HepG2 (cell line): Measurements from ENCODE around the gene STARD6. TPM values are rescaled to one million over a fixed set of nuclear protein-coding genes. Genes with fewer than 3 reads are reported as not detected.

Source experiments
- CBFB ChIP-seq: sonication (generic); formaldehyde crosslinking; IDR thresholded peaks from 2 replicates; pipeline ENCODE4 v1.4.0; 2020; ENCODE audit warnings: missing genetic modification reagents
- HMGXB3 ChIP-seq: sonication (generic); formaldehyde crosslinking; IDR thresholded peaks from 2 replicates; pipeline ENCODE4 v1.4.0; 2020; ENCODE audit warnings: missing genetic modification reagents, borderline replicate concordance
- KLF16 ChIP-seq, 2 experiments: sonication (generic) in 1 of 2; formaldehyde crosslinking in 1 of 2; IDR thresholded peaks; 2 replicates each; pipeline versions ENCODE4 v1.6.1 to v1.8.0; 2016 to 2023; ENCODE audit warnings: missing genetic modification reagents in 2 of 2, missing compliant biosample characterization in 1 of 2
- MTA3 ChIP-seq: sonication (generic); formaldehyde crosslinking; IDR thresholded peaks from 2 replicates; pipeline ENCODE4 v1.4.0; 2020; ENCODE audit warnings: missing genetic modification reagents
- NFATC3 ChIP-seq: sonication (generic); formaldehyde crosslinking; IDR thresholded peaks from 2 replicates; pipeline ENCODE4 v1.5.1; 2020; ENCODE audit warnings: mild to moderate bottlenecking, missing genetic modification reagents
- NR2F6 ChIP-seq, 2 experiments: IDR thresholded peaks; 2 replicates each; pipeline ENCODE4 v1.6.1; 2016; ENCODE audit warnings: antibody characterized with exemption in 1 of 2, mild to moderate bottlenecking in 1 of 2
- PHF5A ChIP-seq: IDR thresholded peaks from one replicate; pipeline ENCODE4 v1.6.1; 2018; ENCODE audit warnings: low read depth, missing genetic modification reagents; ENCODE audit not compliant: unreplicated experiment
- PTBP1 ChIP-seq: fragments of 200-400 bp; formaldehyde crosslinking; IDR thresholded peaks from 2 replicates; pipeline ENCODE4 v1.6.1; 2018; ENCODE audit warnings: low read length, low read depth; ENCODE audit not compliant: poor library complexity, severe bottlenecking
- RCOR2 ChIP-seq: IDR thresholded peaks from 2 replicates; pipeline ENCODE4 v1.6.1; 2016; ENCODE audit warnings: missing biosample characterization, missing genetic modification reagents
- SUZ12 ChIP-seq: fragments of 150-350 bp; IDR thresholded peaks from 2 replicates; pipeline ENCODE4 v1.6.1; 2014; ENCODE audit warnings: low read depth, low read length
- THAP7 ChIP-seq: sonication (generic); formaldehyde crosslinking; IDR thresholded peaks from 2 replicates; pipeline ENCODE4 v1.8.1; 2023; ENCODE audit warnings: mild to moderate bottlenecking, missing genetic modification reagents
- ZBTB10 ChIP-seq: sonication (generic); formaldehyde crosslinking; IDR thresholded peaks from 2 replicates; pipeline ENCODE4 v1.4.0; 2020; ENCODE audit warnings: missing genetic modification reagents, borderline replicate concordance
- ZNF296 ChIP-seq: sonication (generic); formaldehyde crosslinking; conservative IDR thresholded peaks from 2 replicates; pipeline ENCODE4 v1.5.0; 2020; ENCODE audit warnings: mild to moderate bottlenecking, missing genetic modification reagents
- polyA plus RNA-seq, 8 experiments: library from polyadenylated mRNA; depleted of rRNA in 3 of 8; stranded (reverse) in 7 of 8; unstranded in 1 of 8; fragments of >200 nt; fragmentation: Illumina TruSeq in 4 of 8; extraction: Trizol in 4 of 8; gene quantifications; 2 replicates each; pipeline versions ENCODE4 v1.2.1 to v1.2.3, GENCODE V29; 2011 to 2016; ENCODE audit warnings: low read depth in 4 of 8, missing spikeins in 1 of 8, mixed read lengths in 1 of 8; ENCODE audit not compliant: insufficient read depth in 1 of 8
- total RNA-seq, 5 experiments: library from RNA; depleted of rRNA; stranded (reverse); fragments of >200 nt; fragmentation: Illumina TruSeq; extraction: Trizol; gene quantifications; 2 replicates each; pipeline ENCODE4 v1.2.3, GENCODE V29; 2016; ENCODE audit warnings: low read depth in 1 of 5

The STARD6 gene
- total and polyA plus RNA-seq, 2 of the 13 experiments (the other 11 are each of a cell fraction or from before 2014, with no cell fraction given) = not detected

GRCh38 chr18:54284981-54285785 lies 72.5 kb downstream of the STARD6 start (continued):
- TF ChIP-seq HMGXB3 (CRISPR knock-in tag) (no peak), PTBP1 (no peak), ZBTB10 (CRISPR knock-in tag) (no peak), RCOR2 (CRISPR knock-in tag) (no peak), NFATC3 (no peak), THAP7 (CRISPR knock-in tag) (no peak), PHF5A (CRISPR knock-in tag) (no peak), KLF16 (CRISPR knock-in tag; IDR thresholded peaks at IDR 0.05) (no peak), SUZ12 (no peak), CBFB (no peak), ZNF296 (CRISPR knock-in tag) (no peak), NR2F6 (IDR thresholded peaks at IDR 0.05) (no peak), NR2F6 (CRISPR knock-in tag; IDR thresholded peaks at IDR 0.05) (no peak), MTA3 (CRISPR knock-in tag) (no peak)
- TF ChIP-seq, all 625 proteins: peak for 0
